Upper lobe of right lung (tissue), 1 donor: ENCODE data around the gene SND1. TPM values are rescaled to one million over a fixed set of nuclear protein-coding genes. Genes with fewer than 3 reads are reported as not detected.

Experiments used
- ATAC-seq: fragments of 200-7000 bp; cut with Tn5 transposase; one replicate; pipeline ENCODE4 v1.9.1; 2020; ENCODE audit warnings: mild to moderate bottlenecking, moderate library complexity
- DNase-seq: peaks from one replicate; pipeline ENCODE4 v3.0.0-alpha.2; 2020
- H3K27ac ChIP-seq: fragments of 200-600 bp; one replicate; pipeline ENCODE4 v1.8.0; 2022
- H3K27me3 ChIP-seq: fragments of 200-600 bp; one replicate; pipeline ENCODE4 v1.8.0; 2022; ENCODE audit warnings: mild to moderate bottlenecking
- H3K36me3 ChIP-seq: fragments of 200-600 bp; one replicate; pipeline ENCODE4 v1.8.0; 2022
- H3K4me1 ChIP-seq: fragments of 200-600 bp; one replicate; pipeline ENCODE4 v1.8.0; 2022
- H3K4me3 ChIP-seq: fragments of 200-600 bp; one replicate; pipeline ENCODE4 v1.8.0; 2022; ENCODE audit warnings: mild to moderate bottlenecking
- H3K9me3 ChIP-seq: fragments of 200-600 bp; one replicate; pipeline ENCODE4 v1.8.0; 2022
- CTCF ChIP-seq: fragments of 200-600 bp; IDR thresholded peaks from one replicate; pipeline ENCODE4 v1.8.0; 2022; ENCODE audit warnings: antibody characterized with exemption
- intact Hi-C: fragments of 100-400 bp; cut with DNase I; formaldehyde crosslinking; loops from one replicate; pipeline ENCODE4 v1.11.0; 2022
- total RNA-seq: library from RNA; stranded (reverse); fragmentation: NEBNext Ultra II Directional; extraction: Animal tissue kit (Norgen Biotek cat#: 25700); gene quantifications from one replicate; pipeline ENCODE4 v1.2.1, GENCODE V29; 2021
- donor health status: DM: no; HTN: yes; CAD: no; lungs with severe emphysema.

Gene SND1
- total RNA-seq, 1 donor from 2014 or later, result 150 TPM

GRCh38 chr7:128069373-128070364 is 417.7 kb downstream of the SND1 start:
- ATAC-seq (peak; percentile 51), DNase-seq (no peak)
- TF ChIP-seq CTCF, result no peak

GRCh38 chr7:128071376-128071775 is 419.4 kb downstream of the SND1 start:
- intact Hi-C loops, result no loop called here

More at GRCh38 chr7:128069373-128070364, 417.7 kb downstream of the SND1 start:
- intact Hi-C loops, result no loop called here
- Histone ChIP-seq H3K4me3 (no peak overlapping the region), H3K27ac (no peak overlapping the region), H3K27me3 (no peaks in the 10 kb centered on the region), H3K9me3 (no peaks in the 10 kb centered on the region), H3K36me3 (peaks cover 6% of the 10 kb centered on the region), H3K4me1 (no peaks in the 10 kb centered on the region)

GRCh38 chr7:128071801-128072200 is 419.8 kb downstream of the SND1 start:
- TF ChIP-seq CTCF, result no peak
- H3K4me1 ChIP-seq, result no peaks in the 10 kb centered on the region
- ATAC-seq, result no peak
- no peaks in the 10 kb centered on the region for H3K27me3 ChIP-seq
- H3K9me3 ChIP-seq, result no peaks in the 10 kb centered on the region
- H3K4me3 ChIP-seq, result no peak overlapping the region
- H3K36me3 ChIP-seq, result peaks cover 9% of the 10 kb centered on the region
- DNase-seq, result no peak
- intact Hi-C loops, result no loop called here
- no peak overlapping the region for H3K27ac ChIP-seq

More at GRCh38 chr7:128071376-128071775, 419.4 kb downstream of the SND1 start:
- Histone ChIP-seq H3K27ac (no peak overlapping the region), H3K9me3 (no peaks in the 10 kb centered on the region), H3K4me1 (no peaks in the 10 kb centered on the region), H3K27me3 (no peaks in the 10 kb centered on the region), H3K36me3 (peaks cover 9% of the 10 kb centered on the region), H3K4me3 (no peak overlapping the region)
- DNase-seq, result no peak
- no peak for TF ChIP-seq CTCF
- ATAC-seq, result no peak

- peaks cover 18% of the 10 kb centered on the region for H3K36me3 ChIP-seq
- H3K4me1 ChIP-seq, result no peaks in the 10 kb centered on the region
- no peak overlapping the region for H3K4me3 ChIP-seq
- H3K27me3 ChIP-seq, result no peaks in the 10 kb centered on the region
- no peak overlapping the region for H3K27ac ChIP-seq
- DNase-seq, result no peak
- TF ChIP-seq CTCF, result no peak
- no peak for ATAC-seq
- no peaks in the 10 kb centered on the region for H3K9me3 ChIP-seq
- intact Hi-C loops, result no loop called here
Observed at GRCh38 chr7:128073671-128074310, 421.8 kb downstream of the SND1 start.

- no peak for ATAC-seq
- Histone ChIP-seq H3K4me1 (no peaks in the 10 kb centered on the region), H3K27ac (no peak overlapping the region), H3K4me3 (no peak overlapping the region), H3K36me3 (peaks cover 18% of the 10 kb centered on the region), H3K27me3 (no peaks in the 10 kb centered on the region), H3K9me3 (no peaks in the 10 kb centered on the region)
- no peak for TF ChIP-seq CTCF
- DNase-seq, result no peak
- intact Hi-C loops, result no loop called here
Observed at GRCh38 chr7:128074336-128074735, 422.3 kb downstream of the SND1 start.
